A549 (cell line): ENCODE measurements around the gene RSAD1.

Experiments
- CHD2 ChIP-seq: fragments of 150-350 bp; IDR thresholded peaks from 2 replicates; pipeline ENCODE4 v1.6.1; 2014; ENCODE audit warnings: low read length; ENCODE audit not compliant: partially characterized antibody
- CHD4 ChIP-seq: fragments of 200-600 bp; sonication (generic); IDR thresholded peaks from 2 replicates; pipeline ENCODE4 v1.6.1; 2016; ENCODE audit warnings: antibody characterized with exemption, mild to moderate bottlenecking, borderline replicate concordance
- CTCF ChIP-seq: fragments of >200 bp; sonication (Bioruptor Twin); formaldehyde crosslinking; IDR thresholded peaks from 3 replicates; pipeline ENCODE4 v1.5.1; 2016
- ELK1 ChIP-seq: fragments of 150-350 bp; IDR thresholded peaks from 2 replicates; pipeline ENCODE4 v1.6.1; 2014; ENCODE audit warnings: low read depth, mild to moderate bottlenecking, low read length
- ESRRA ChIP-seq: fragments of 150-350 bp; IDR thresholded peaks from 2 replicates; pipeline ENCODE4 v1.6.1; 2014; ENCODE audit warnings: mild to moderate bottlenecking, low read length, borderline replicate concordance
- HDAC2 ChIP-seq: fragments of 200-600 bp; sonication (generic); IDR thresholded peaks from 2 replicates; pipeline ENCODE4 v1.6.1; 2016
- HMGXB4 ChIP-seq: fragments of 250-450 bp; sonication (Bioruptor Pico); IDR thresholded peaks from 2 replicates; pipeline ENCODE4 v1.5.0; 2021; ENCODE audit warnings: mild to moderate bottlenecking, moderate library complexity, borderline replicate concordance
- JUNB ChIP-seq: fragments of >200 bp; sonication (Bioruptor Twin); formaldehyde crosslinking; IDR thresholded peaks from 2 replicates; pipeline ENCODE4 v1.6.1; 2016
- MAX ChIP-seq: IDR thresholded peaks from 2 replicates; pipeline ENCODE4 v1.6.1; 2012
- MAZ ChIP-seq: fragments of 150-350 bp; IDR thresholded peaks from 2 replicates; pipeline ENCODE4 v1.6.1; 2014; ENCODE audit warnings: antibody characterized with exemption, low read depth, low read length, borderline replicate concordance
- POLR2A ChIP-seq: IDR thresholded peaks from 2 replicates; pipeline ENCODE4 v1.6.1; 2012; ENCODE audit warnings: mild to moderate bottlenecking, low read length
- SREBF2 ChIP-seq: fragments of 450-650 bp; IDR thresholded peaks from 2 replicates; pipeline ENCODE4 v1.6.1; 2014; ENCODE audit warnings: mild to moderate bottlenecking, moderate library complexity
- TF ChIP-seq, protein P1 (sequence below): fragments of 200-600 bp; sonication (generic); IDR thresholded peaks from 2 replicates; pipeline ENCODE4 v1.6.1; 2016; ENCODE audit warnings: antibody characterized with exemption, mild to moderate bottlenecking, moderate library complexity

DNA sequence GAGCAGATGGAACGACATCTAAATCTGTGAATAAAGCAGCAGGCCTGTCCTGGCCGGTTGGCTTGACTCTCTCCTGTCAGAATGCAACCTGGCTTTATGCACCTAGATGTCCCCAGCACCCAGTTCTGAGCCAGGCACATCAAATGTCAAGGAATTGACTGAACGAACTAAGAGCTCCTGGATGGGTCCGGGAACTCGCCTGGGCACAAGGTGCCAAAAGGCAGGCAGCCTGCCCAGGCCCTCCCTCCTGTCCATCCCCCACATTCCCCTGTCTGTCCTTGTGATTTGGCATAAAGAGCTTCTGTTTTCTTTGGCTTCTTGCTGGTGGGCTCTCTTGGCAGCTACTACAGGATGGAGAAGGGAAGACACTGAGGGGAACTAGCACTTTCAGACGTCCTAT lies 4.1 kb upstream of the RSAD1 start:
- TF ChIP-seq, protein P1, sequence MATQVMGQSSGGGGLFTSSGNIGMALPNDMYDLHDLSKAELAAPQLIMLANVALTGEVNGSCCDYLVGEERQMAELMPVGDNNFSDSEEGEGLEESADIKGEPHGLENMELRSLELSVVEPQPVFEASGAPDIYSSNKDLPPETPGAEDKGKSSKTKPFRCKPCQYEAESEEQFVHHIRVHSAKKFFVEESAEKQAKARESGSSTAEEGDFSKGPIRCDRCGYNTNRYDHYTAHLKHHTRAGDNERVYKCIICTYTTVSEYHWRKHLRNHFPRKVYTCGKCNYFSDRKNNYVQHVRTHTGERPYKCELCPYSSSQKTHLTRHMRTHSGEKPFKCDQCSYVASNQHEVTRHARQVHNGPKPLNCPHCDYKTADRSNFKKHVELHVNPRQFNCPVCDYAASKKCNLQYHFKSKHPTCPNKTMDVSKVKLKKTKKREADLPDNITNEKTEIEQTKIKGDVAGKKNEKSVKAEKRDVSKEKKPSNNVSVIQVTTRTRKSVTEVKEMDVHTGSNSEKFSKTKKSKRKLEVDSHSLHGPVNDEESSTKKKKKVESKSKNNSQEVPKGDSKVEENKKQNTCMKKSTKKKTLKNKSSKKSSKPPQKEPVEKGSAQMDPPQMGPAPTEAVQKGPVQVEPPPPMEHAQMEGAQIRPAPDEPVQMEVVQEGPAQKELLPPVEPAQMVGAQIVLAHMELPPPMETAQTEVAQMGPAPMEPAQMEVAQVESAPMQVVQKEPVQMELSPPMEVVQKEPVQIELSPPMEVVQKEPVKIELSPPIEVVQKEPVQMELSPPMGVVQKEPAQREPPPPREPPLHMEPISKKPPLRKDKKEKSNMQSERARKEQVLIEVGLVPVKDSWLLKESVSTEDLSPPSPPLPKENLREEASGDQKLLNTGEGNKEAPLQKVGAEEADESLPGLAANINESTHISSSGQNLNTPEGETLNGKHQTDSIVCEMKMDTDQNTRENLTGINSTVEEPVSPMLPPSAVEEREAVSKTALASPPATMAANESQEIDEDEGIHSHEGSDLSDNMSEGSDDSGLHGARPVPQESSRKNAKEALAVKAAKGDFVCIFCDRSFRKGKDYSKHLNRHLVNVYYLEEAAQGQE: no peak
- TF ChIP-seq SREBF2: no peak
- no peak for TF ChIP-seq CTCF
- no peak for TF ChIP-seq HMGXB4 (CRISPR knock-in tag)
- TF ChIP-seq POLR2A: no peak
- no peak for TF ChIP-seq CHD2
- no peak for TF ChIP-seq ESRRA
- no peak for TF ChIP-seq MAZ
- TF ChIP-seq HDAC2: no peak
- TF ChIP-seq MAX: no peak
- TF ChIP-seq CHD4: no peak
- TF ChIP-seq JUNB: no peak
- TF ChIP-seq ELK1: no peak
